GM13976 (cell line): ENCODE measurements around the gene AGAP3.

Source experiments
- DNase-seq: peaks from one replicate; pipeline ENCODE4 v3.0.0; 2012; ENCODE audit warnings: low spot score
- in situ Hi-C: fragments of 300-500 bp; cut with MboI; formaldehyde crosslinking; loops from one replicate; pipeline ENCODE4 v1.12.0; 2022; ENCODE audit warnings: low sequenced_read_pairs, mixed read lengths, inconsistent platforms; ENCODE audit not compliant: unreplicated experiment
- TF ChIP-seq, protein P1 (sequence below): IDR thresholded peaks from 2 replicates; pipeline ENCODE4 v1.5.1; 2012; ENCODE audit warnings: borderline replicate concordance, mild to moderate bottlenecking; ENCODE audit not compliant: insufficient read depth; ENCODE audit errors: extremely low read depth, missing control alignments, control extremely low read depth

Gene AGAP3

DNA sequence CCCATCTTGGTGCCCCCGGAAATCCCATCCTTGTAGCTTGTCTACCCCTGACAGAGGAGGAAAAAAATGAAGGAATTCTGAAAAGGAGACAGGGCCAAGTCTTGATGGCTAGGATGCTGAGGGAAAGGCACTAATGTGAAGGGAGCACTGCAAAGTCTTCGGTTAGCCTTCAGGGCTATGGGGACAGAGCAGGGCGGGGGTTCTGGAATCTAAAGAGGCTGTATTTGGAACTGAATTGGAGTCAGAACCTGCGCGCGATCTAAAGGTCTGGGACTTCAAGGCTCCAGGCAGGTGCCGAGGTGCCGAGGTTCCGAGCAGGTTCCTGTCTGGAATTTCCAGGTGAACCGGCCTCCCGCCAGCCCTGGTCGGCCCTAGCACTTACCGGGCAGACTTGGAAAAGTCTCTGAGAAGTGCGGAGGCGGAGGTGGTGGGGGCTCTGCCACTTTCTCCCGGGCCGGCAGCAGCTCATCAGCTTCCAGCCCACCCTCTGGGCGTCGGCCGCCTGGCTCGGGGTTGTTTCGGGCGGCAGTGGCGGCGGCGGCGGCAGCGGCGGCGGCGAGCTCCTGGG is 80.4 kb downstream of the AGAP3 start:
- in situ Hi-C loops = no loop called here
- TF ChIP-seq, protein P1, sequence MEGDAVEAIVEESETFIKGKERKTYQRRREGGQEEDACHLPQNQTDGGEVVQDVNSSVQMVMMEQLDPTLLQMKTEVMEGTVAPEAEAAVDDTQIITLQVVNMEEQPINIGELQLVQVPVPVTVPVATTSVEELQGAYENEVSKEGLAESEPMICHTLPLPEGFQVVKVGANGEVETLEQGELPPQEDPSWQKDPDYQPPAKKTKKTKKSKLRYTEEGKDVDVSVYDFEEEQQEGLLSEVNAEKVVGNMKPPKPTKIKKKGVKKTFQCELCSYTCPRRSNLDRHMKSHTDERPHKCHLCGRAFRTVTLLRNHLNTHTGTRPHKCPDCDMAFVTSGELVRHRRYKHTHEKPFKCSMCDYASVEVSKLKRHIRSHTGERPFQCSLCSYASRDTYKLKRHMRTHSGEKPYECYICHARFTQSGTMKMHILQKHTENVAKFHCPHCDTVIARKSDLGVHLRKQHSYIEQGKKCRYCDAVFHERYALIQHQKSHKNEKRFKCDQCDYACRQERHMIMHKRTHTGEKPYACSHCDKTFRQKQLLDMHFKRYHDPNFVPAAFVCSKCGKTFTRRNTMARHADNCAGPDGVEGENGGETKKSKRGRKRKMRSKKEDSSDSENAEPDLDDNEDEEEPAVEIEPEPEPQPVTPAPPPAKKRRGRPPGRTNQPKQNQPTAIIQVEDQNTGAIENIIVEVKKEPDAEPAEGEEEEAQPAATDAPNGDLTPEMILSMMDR = no peak
- peak; percentile 16 for DNase-seq

DNA sequence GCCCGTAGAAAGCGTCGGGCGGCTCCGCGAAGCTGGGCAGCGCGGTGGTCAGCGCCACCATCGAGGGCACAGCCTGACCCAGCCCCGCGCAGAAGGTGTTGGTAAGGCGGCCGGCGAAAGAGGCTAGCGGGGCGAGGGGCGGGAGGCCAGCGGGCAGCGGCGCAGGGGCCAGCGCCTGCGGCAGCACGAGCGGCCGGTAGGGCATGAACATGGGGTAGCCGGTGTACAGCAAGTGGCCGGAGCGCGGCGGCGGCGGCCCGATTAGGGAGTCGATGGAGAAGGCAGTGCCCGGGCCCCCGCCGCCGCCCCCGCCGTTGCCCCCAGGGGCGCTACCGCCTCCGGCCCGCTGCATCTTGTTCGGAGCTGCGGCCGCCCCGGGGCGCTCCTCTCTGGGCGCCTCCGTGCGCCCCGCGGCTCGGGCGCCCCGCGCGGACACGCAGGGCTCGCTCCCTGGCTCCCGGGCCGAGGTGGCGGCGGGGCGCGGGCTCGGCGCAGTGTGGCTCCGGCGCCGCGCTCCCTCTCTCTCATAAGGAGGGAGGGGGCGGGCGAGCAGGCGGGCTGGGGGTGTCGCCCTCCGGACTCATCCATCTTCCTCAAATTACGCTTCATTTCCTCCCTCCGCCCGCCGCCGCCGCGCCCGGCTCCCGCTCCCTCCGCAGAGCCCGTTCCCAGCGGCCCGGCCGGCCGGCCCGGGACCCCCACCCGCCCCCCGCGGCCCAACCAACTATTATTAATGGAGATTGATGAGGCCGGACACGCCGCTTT is 81.1 kb downstream of the AGAP3 start, which contains the start of gene GBX1:
GBX1 (minus strand) TSS at position 498 of the 765 bp plus-strand sequence; CDS start at position 352, 146 bp downstream.
- DNase-seq = peak; percentile 43
- TF ChIP-seq, protein P1 = no peak
- in situ Hi-C loops = no loop called here

DNA sequence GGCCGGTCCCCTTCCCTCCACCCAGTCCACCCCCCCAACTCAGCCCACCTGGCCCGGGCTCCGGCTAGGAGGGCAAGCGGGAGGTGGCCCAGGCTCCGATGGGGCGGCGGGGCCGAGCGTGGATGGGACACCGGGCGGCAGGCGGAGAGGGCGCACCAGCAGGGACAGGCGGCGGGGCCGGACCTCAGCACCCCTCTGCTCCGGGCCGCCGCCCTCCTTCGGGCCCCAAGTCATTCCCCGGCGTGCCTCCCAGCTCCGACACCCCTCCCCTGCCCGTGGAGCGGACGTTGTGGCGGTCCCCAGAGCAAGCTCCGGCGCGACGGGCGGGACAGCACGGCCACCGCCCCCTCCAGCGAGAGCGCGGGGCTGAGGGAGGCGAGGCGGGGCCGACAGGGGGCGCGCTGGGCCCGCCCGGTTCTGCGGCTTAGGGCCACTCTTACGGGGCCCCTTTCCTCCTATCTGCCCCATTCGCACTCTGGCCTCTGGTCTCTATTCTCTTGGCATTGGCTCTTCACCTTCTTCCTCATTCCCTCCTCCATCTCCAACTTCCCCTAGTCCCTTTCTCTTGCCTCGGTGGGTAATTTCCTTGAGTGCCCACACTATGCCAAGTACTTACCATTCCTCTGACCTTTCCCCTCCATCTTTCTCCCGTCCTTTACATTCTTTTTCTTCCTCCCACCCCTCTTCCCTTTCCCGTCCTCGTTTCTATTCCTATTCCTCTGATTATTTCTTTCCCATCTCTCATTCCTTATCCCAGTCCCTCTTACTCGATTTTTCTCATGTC is 81.9 kb downstream of the AGAP3 start:
- DNase-seq = peak; percentile 87
- in situ Hi-C loops = no loop called here
- TF ChIP-seq, protein P1 = peak; percentile 78

DNA sequence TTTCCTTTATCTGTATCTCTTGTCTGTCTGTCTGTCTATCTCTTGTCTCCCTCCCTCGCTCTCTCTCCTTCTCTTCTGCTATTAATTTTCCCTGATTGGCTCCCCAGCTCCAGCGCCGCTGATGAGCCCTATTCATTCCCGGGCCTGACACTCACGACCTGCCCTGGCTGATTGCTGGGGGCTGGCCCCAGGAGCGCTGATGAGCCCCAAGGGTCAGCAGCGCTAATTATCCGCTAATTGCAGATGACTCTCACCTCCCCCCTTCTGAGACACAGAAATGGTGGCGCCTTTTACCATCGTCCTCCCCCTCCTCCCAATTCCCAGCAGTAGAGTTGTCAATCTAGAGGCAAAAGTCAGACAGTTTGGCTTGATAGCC is 82.5 kb downstream of the AGAP3 start:
- in situ Hi-C loops = no loop called here
- TF ChIP-seq, protein P1 = no peak
- no peak for DNase-seq

DNA sequence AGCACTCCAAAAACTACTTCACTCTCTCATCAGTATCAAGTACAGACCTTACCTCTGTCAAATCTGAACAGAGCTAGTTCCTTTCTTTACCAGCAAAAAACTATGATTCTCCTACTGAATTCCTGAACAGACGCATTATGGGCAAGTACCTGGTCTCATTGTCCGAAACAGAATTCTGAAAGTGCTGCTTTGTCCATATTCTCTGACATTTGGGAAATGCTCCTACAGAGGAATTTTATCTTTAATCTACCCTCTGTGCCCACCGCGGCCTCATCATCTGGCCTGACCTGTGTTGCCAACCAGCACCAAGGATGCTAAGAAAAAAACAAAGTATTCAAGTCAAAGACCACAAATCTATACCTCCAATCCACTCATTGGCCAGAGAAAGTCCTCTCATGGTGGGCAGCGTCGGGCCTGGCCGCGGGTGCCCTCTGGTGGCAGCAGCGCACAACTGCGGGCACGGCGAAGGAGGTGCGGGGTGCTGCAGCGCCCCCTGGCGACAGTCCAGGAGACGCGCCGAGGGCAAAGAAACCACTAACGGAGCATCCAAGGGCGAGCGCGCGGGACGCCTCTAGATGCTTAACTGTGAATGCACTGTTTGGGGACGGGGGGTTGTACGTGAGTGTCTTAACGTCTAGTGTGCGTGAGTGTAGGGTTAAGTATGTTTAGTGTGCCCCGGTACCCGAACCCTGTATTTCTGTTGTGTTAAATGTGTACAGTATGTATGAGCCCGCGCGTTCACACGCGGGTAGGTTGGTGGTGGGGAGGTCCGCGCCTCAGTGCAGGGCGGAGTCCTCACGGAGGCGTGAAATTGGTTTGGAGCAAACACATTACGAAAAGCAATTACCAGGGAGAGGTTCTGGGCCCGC is 86.2 kb downstream of the AGAP3 start:
- TF ChIP-seq, protein P1 = peak; percentile 100
- in situ Hi-C loops = no loop called here
- peak; percentile 94 for DNase-seq
